ENCODE results near the gene COL27A1.

- no peak for TF ChIP-seq PATZ1 (CRISPR knock-in tag; IDR thresholded peaks at IDR 0.05; ENCODE audit: borderline replicate concordance)
- no peak for TF ChIP-seq TSHZ2 (CRISPR knock-in tag; IDR thresholded peaks at IDR 0.05)
- TF ChIP-seq BACH2 (CRISPR knock-in tag; IDR thresholded peaks at IDR 0.05; ENCODE audit: borderline replicate concordance) = no peak
- TF ChIP-seq ARNTL (CRISPR knock-in tag; IDR thresholded peaks at IDR 0.05; ENCODE audit: borderline replicate concordance, low read depth) = no peak
- no peak for TF ChIP-seq POU6F1 (CRISPR knock-in tag; IDR thresholded peaks at IDR 0.05; ENCODE audit: borderline replicate concordance, low read depth)
- TF ChIP-seq ZC3H10 (CRISPR knock-in tag; IDR thresholded peaks at IDR 0.05) = no peak
- TF ChIP-seq SNAI2 (CRISPR knock-in tag; IDR thresholded peaks at IDR 0.05) = no peak
- no peak for TF ChIP-seq RARB (CRISPR knock-in tag; IDR thresholded peaks at IDR 0.05)
- no peak for TF ChIP-seq OSR1 (CRISPR knock-in tag; IDR thresholded peaks at IDR 0.05)
- TF ChIP-seq ZNF70 (CRISPR knock-in tag; IDR thresholded peaks at IDR 0.05) = no peak
- no peak for TF ChIP-seq ZFP30 (CRISPR knock-in tag; IDR thresholded peaks at IDR 0.05)
- no peak for TF ChIP-seq ZNF565 (CRISPR knock-in tag; conservative IDR thresholded peaks at IDR 0.05; ENCODE audit: low read depth)
- TF ChIP-seq TCF4 (CRISPR knock-in tag; IDR thresholded peaks at IDR 0.05; ENCODE audit: borderline replicate concordance) = no peak
- TF ChIP-seq ZFP3 (CRISPR knock-in tag; IDR thresholded peaks at IDR 0.05) = no peak
Measured at GRCh38 chr9:114190563-114190905, 35.2 kb downstream of the COL27A1 start.
